Measurements from ENCODE around the gene CNPY1.

- no peak for TF ChIP-seq CTCF (IDR thresholded peaks at IDR 0.05)
- no peak for TF ChIP-seq POLR2A (IDR thresholded peaks at IDR 0.05)
- TF ChIP-seq POLR2AphosphoS5 (IDR thresholded peaks at IDR 0.05) = no peak
These were observed 23.1 kb downstream of the CNPY1 start for GRCh38 chr7:155523168-155523675.
